ENCODE measurements around the gene GNPTG.

The GNPTG gene

DNA sequence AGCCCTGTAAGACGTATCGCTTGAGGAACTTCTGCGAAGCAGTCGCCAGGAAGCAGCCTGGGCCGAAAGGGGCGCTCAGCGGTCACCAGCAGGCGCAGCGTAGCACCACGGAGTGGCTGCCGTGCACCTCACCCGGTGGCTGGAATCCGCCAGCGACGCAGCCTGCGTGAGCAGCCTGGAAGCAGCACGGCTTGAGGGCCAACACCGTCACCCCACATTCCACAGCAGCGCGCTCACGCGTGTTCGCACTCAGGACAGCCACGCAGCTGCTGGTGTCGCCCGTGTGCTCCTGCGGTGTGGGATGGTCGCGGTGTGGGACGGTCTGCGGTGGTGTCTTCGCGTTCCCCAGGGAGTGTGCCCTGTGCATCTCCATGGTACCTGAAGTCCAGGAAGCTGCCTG lies 32.7 kb upstream of the GNPTG start:
- TF ChIP-seq CTCF (conservative IDR thresholded peaks at IDR 0.05; ENCODE audit: low read depth, low read length) = no peak
- no peak for DNase-seq (ENCODE audit: low read depth)
- no peak overlapping the region for H3K4me3 ChIP-seq (ENCODE audit: low read depth, low read length)

DNA sequence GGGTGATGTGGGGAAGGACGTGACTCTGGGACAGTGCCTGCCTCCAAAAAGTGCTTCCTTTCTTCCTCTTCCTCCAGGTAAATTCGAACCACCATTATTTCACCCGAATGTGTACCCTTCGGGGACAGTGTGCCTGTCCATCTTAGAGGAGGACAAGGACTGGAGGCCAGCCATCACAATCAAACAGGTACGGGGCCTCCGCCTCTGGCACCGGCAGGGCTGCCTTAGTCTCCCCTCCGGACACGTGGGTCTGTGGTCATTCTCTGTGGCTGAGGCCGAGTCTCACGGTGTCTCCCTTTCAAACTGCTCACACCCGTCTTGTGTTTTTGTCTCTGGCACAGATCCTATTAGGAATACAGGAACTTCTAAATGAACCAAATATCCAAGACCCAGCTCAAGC lies 31.6 kb upstream of the GNPTG start:
- no peak for DNase-seq (ENCODE audit: low read depth)
- no peak for TF ChIP-seq CTCF (conservative IDR thresholded peaks at IDR 0.05; ENCODE audit: low read depth, low read length)
- no peak overlapping the region for H3K4me3 ChIP-seq (ENCODE audit: low read depth, low read length)

GRCh38 chr16:1320658-1321240 lies 31.0 kb upstream of the GNPTG start:
- H3K4me3 ChIP-seq (ENCODE audit: low read depth, low read length) = no peak overlapping the region
- TF ChIP-seq CTCF (conservative IDR thresholded peaks at IDR 0.05; ENCODE audit: low read depth, low read length) = no peak
- no peak for DNase-seq (ENCODE audit: low read depth)

DNA sequence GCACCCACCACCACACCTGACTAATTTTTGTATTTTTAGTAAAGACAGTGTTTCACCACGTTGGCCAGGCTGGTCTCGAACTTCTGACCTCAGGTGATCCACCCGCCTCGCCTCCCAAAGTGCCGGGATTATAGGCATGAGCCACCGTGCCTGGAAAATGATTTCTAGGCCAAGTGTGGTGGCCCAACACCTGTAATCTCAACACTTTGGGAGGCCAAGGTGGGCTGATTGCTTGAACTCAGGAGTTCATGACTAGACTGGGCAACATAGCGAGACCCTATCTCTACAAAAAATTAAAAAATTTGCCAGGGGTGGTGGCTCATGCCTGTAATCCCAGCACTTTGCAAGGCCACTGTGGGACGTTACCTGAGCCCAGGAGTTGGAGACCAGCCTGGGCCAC lies 29.3 kb upstream of the GNPTG start:
- TF ChIP-seq CTCF (conservative IDR thresholded peaks at IDR 0.05; ENCODE audit: low read depth, low read length) = no peak
- no peak for DNase-seq (ENCODE audit: low read depth)
- H3K4me3 ChIP-seq (ENCODE audit: low read depth, low read length) = no peak overlapping the region

GRCh38 chr16:1323296-1324239 lies 28.2 kb upstream of the GNPTG start:
- H3K4me3 ChIP-seq (ENCODE audit: low read depth, low read length) = no peak overlapping the region
- no peak for TF ChIP-seq CTCF (conservative IDR thresholded peaks at IDR 0.05; ENCODE audit: low read depth, low read length)
- DNase-seq (ENCODE audit: low read depth) = no peak

GRCh38 chr16:1324286-1324826 lies 27.4 kb upstream of the GNPTG start:
- TF ChIP-seq CTCF (conservative IDR thresholded peaks at IDR 0.05; ENCODE audit: low read depth, low read length) = no peak
- DNase-seq (ENCODE audit: low read depth) = no peak
- no peak overlapping the region for H3K4me3 ChIP-seq (ENCODE audit: low read depth, low read length)

Data from choroid plexus epithelial cell (primary cell).